IMR-90 (cell line): ENCODE results near the gene KIF5C. TPM values are rescaled to one million over a fixed set of nuclear protein-coding genes. Genes with fewer than 3 reads are reported as not detected.

ENCODE experiments used
- ATAC-seq: fragments of 200-7000 bp; cut with Tn5 transposase; 2 replicates; pipeline ENCODE4 v1.9.1; 2020; ENCODE audit warnings: low read depth, mild to moderate bottlenecking, moderate library complexity
- BruUV-seq: library from RNA; stranded (reverse); fragments of 400-500 nt; replicated peaks from 2 replicates; lab custom pipeline; 2021; lab: Mats Ljungman, UMichigan
- CTCF ChIA-PET: fragments of 300-600 bp; formaldehyde crosslinking; extraction: SDS; loops from one replicate; lab custom pipeline; 2021; ENCODE audit warnings: antibody characterized with exemption; lab: Yijun Ruan, JAX
- POLR2A ChIA-PET: fragments of 300-600 bp; sonication (Branson Sonifier 250); formaldehyde crosslinking; loops from one replicate; lab custom pipeline; 2022; ENCODE audit warnings: antibody characterized with exemption; ENCODE audit not compliant: unreplicated experiment; lab: Charles Lee
- DNase-seq: peaks from one replicate; pipeline ENCODE4 v3.0.0; 2013
- H2AFZ ChIP-seq: replicated peaks from 2 replicates; pipeline ENCODE3; 2013; ENCODE audit warnings: low read length, mild to moderate bottlenecking; ENCODE audit not compliant: poor library complexity
- H2AK5ac ChIP-seq: 2 replicates; pipeline ENCODE4 v1.6.1; 2013; ENCODE audit warnings: low read depth, low read length, inconsistent platforms
- H2AK9ac ChIP-seq: replicated peaks from 2 replicates; pipeline ENCODE3; 2013; ENCODE audit warnings: mild to moderate bottlenecking, low read depth, low read length, moderate library complexity; ENCODE audit not compliant: poor library complexity
- H2BK120ac ChIP-seq: 2 replicates; pipeline ENCODE4 v1.6.1; 2013; ENCODE audit warnings: low read depth, low read length, inconsistent platforms
- H2BK15ac ChIP-seq: 3 replicates; pipeline ENCODE4 v1.6.1; 2013; ENCODE audit warnings: low read depth, low read length, inconsistent platforms
- H2BK20ac ChIP-seq: 2 replicates; pipeline ENCODE4 v1.6.1; 2013; ENCODE audit warnings: low read depth, mild to moderate bottlenecking, inconsistent platforms, low read length, moderate library complexity
- H2BK5ac ChIP-seq: 2 replicates; pipeline ENCODE4 v1.6.1; 2013; ENCODE audit warnings: mild to moderate bottlenecking, low read depth, low read length, inconsistent platforms; ENCODE audit not compliant: poor library complexity, severe bottlenecking
- H3K14ac ChIP-seq: replicated peaks from 2 replicates; pipeline ENCODE4 v1.6.1; 2013; ENCODE audit warnings: low read depth, low read length, inconsistent platforms
- H3K18ac ChIP-seq: 2 replicates; pipeline ENCODE4 v1.6.1; 2013; ENCODE audit warnings: low read depth, low read length, control low read depth
- H3K23ac ChIP-seq: 2 replicates; pipeline ENCODE4 v1.6.1; 2013; ENCODE audit warnings: low read depth, low read length, inconsistent platforms
- H3K27ac ChIP-seq: 2 replicates; pipeline ENCODE4 v1.5.1; 2013; ENCODE audit warnings: mild to moderate bottlenecking, control low read depth, low read length; ENCODE audit not compliant: insufficient read depth
- H3K27me3 ChIP-seq: 2 replicates; pipeline ENCODE4 v1.6.1; 2013; ENCODE audit warnings: low read length; ENCODE audit not compliant: control insufficient read depth, insufficient read depth
- H3K36me3 ChIP-seq: 2 replicates; pipeline ENCODE4 v1.6.1; 2013; ENCODE audit warnings: low read length, mixed read lengths; ENCODE audit not compliant: control insufficient read depth, insufficient read depth
- H3K4ac ChIP-seq: 2 replicates; pipeline ENCODE4 v1.6.1; 2013; ENCODE audit warnings: low read depth, low read length, inconsistent platforms
- H3K4me1 ChIP-seq: 2 replicates; pipeline ENCODE4 v1.6.1; 2013; ENCODE audit warnings: low read length, mixed read lengths; ENCODE audit not compliant: control insufficient read depth, insufficient read depth
- H3K4me2 ChIP-seq: 2 replicates; pipeline ENCODE4 v1.6.1; 2013; ENCODE audit warnings: low read depth, mild to moderate bottlenecking, control low read depth, low read length, moderate library complexity
- H3K4me3 ChIP-seq: 2 replicates; pipeline ENCODE4 v1.5.1; 2013; ENCODE audit warnings: low read depth, mild to moderate bottlenecking, control low read depth, low read length, moderate library complexity; ENCODE audit not compliant: insufficient read depth
- H3K56ac ChIP-seq: 2 replicates; pipeline ENCODE4 v1.6.1; 2013; ENCODE audit warnings: low read length, inconsistent platforms; ENCODE audit not compliant: insufficient read depth; ENCODE audit errors: extremely low read depth
- H3K79me1 ChIP-seq, 2 experiments: 2 replicates each; pipeline ENCODE4 v1.6.1; 2013; ENCODE audit warnings: low read length in 2 of 2, inconsistent platforms in 1 of 2, low read depth in 1 of 2
- H3K9ac ChIP-seq: 2 replicates; pipeline ENCODE4 v1.6.1; 2013; ENCODE audit warnings: low read depth, low read length, control low read depth
- H3K9me1 ChIP-seq: 2 replicates; pipeline ENCODE4 v1.6.1; 2013; ENCODE audit warnings: low read length, inconsistent platforms; ENCODE audit not compliant: insufficient read depth
- H3K9me3 ChIP-seq: 2 replicates; pipeline ENCODE4 v1.6.1; 2013; ENCODE audit warnings: low read length; ENCODE audit not compliant: control insufficient read depth, insufficient read depth
- H4K20me1 ChIP-seq: 2 replicates; pipeline ENCODE4 v1.6.1; 2013; ENCODE audit warnings: low read length, inconsistent platforms; ENCODE audit not compliant: insufficient read depth
- H4K5ac ChIP-seq: 2 replicates; pipeline ENCODE4 v1.6.1; 2013; ENCODE audit warnings: mild to moderate bottlenecking, low read depth, low read length, control low read depth
- H4K8ac ChIP-seq, 2 experiments: 2 replicates each; pipeline ENCODE4 v1.6.1; 2013; ENCODE audit warnings: low read depth in 2 of 2, low read length in 2 of 2, control low read depth in 1 of 2, inconsistent platforms in 1 of 2
- H4K91ac ChIP-seq: 2 replicates; pipeline ENCODE4 v1.6.1; 2013; ENCODE audit warnings: low read depth, low read length, inconsistent platforms; ENCODE audit not compliant: insufficient read depth
- BHLHE40 ChIP-seq: fragments of 150-350 bp; IDR thresholded peaks from 2 replicates; pipeline ENCODE4 v1.6.1; 2016; ENCODE audit warnings: mild to moderate bottlenecking, low read depth, low read length
- CEBPB ChIP-seq: IDR thresholded peaks from 2 replicates; pipeline ENCODE4 v1.6.1; 2012; ENCODE audit warnings: low read depth, low read length, improper control_type of control experiment
- CHD1 ChIP-seq: IDR thresholded peaks from 2 replicates; pipeline ENCODE4 v1.6.1; 2012; ENCODE audit warnings: low read depth, low read length, improper control_type of control experiment
- CTCF ChIP-seq: conservative IDR thresholded peaks from 2 replicates; pipeline ENCODE4 v1.5.1; 2012; ENCODE audit warnings: mild to moderate bottlenecking, low read depth, low read length, improper control_type of control experiment
- ELK1 ChIP-seq: fragments of 150-350 bp; IDR thresholded peaks from 2 replicates; pipeline ENCODE4 v1.6.1; 2016; ENCODE audit warnings: low read depth, mild to moderate bottlenecking, low read length, moderate library complexity, borderline replicate concordance
- FOS ChIP-seq: fragments of 150-350 bp; IDR thresholded peaks from 2 replicates; pipeline ENCODE4 v1.6.1; 2016; ENCODE audit warnings: low read depth, low read length
- MAFK ChIP-seq: IDR thresholded peaks from 2 replicates; pipeline ENCODE4 v1.6.1; 2012; ENCODE audit warnings: low read depth, low read length, improper control_type of control experiment
- MAZ ChIP-seq: IDR thresholded peaks from 2 replicates; pipeline ENCODE4 v1.6.1; 2012; ENCODE audit warnings: low read depth, mild to moderate bottlenecking, low read length, improper control_type of control experiment, moderate library complexity, borderline replicate concordance
- MXI1 ChIP-seq: IDR thresholded peaks from 2 replicates; pipeline ENCODE4 v1.6.1; 2012; ENCODE audit warnings: low read depth, mild to moderate bottlenecking, low read length, moderate library complexity, borderline replicate concordance
- NFE2L2 ChIP-seq: fragments of 150-350 bp; IDR thresholded peaks from 2 replicates; pipeline ENCODE4 v1.6.1; 2016; ENCODE audit warnings: low read depth, mild to moderate bottlenecking, low read length
- POLR2A ChIP-seq: IDR thresholded peaks from 2 replicates; pipeline ENCODE4 v1.6.1; 2012; ENCODE audit warnings: mild to moderate bottlenecking, low read depth, low read length
- RAD21 ChIP-seq: IDR thresholded peaks from 2 replicates; pipeline ENCODE4 v1.6.1; 2012; ENCODE audit warnings: low read length, improper control_type of control experiment
- RCOR1 ChIP-seq: IDR thresholded peaks from 2 replicates; pipeline ENCODE4 v1.6.1; 2012; ENCODE audit warnings: mild to moderate bottlenecking, low read length, improper control_type of control experiment; ENCODE audit not compliant: insufficient replicate concordance
- RFX5 ChIP-seq: IDR thresholded peaks from 2 replicates; pipeline ENCODE4 v1.8.0; 2012; ENCODE audit warnings: low read depth, mild to moderate bottlenecking, low read length, moderate library complexity
- SMC3 ChIP-seq: fragments of 150-350 bp; IDR thresholded peaks from 2 replicates; pipeline ENCODE4 v1.6.1; 2016; ENCODE audit warnings: low read depth, mild to moderate bottlenecking, antibody characterized with exemption, low read length, moderate library complexity
- USF2 ChIP-seq: fragments of 150-350 bp; IDR thresholded peaks from 2 replicates; pipeline ENCODE4 v1.6.1; 2017; ENCODE audit warnings: mild to moderate bottlenecking, antibody characterized with exemption, low read length, low read depth
- WGBS, 2 experiments: methylation state at CpG; one replicate each; pipeline versions ENCODE4 v1.1.5 to v1.1.7; 2013; ENCODE audit warnings: missing lambda C conversion rate in 2 of 2; ENCODE audit not compliant: insufficient read length in 1 of 2; ENCODE audit errors: extremely low coverage in 2 of 2; 5-methylcytosine and 5-hydroxymethylcytosine counted together
- dilution Hi-C: fragments of 300-500 bp; cut with HindIII; formaldehyde crosslinking; loops from one replicate; pipeline ENCODE4 v1.14.3; 2018; ENCODE audit warnings: low sequenced_read_pairs; ENCODE audit not compliant: unreplicated experiment
- in situ Hi-C: fragments of 300-500 bp; cut with MboI; formaldehyde crosslinking; loops from 3 replicates; pipeline ENCODE4 v1.14.3; 2019; ENCODE audit warnings: low sequenced_read_pairs, inconsistent platforms, mixed read lengths
- intact Hi-C: fragments of 100-400 bp; cut with micrococcal nuclease; formaldehyde crosslinking; loops from 2 replicates; pipeline ENCODE4 v1.10.0; 2022
- polyA plus RNA-seq, 3 experiments: library from polyadenylated mRNA; depleted of rRNA; stranded (reverse); fragments of >200 nt; gene quantifications; 2 replicates each; pipeline ENCODE4 v1.2.3, GENCODE V29; 2012; ENCODE audit warnings: low replicate concordance in 1 of 3
- total RNA-seq: library from RNA; depleted of rRNA; stranded (reverse); fragments of >200 nt; gene quantifications from 2 replicates; pipeline ENCODE4 v1.2.3, GENCODE V29; 2012

KIF5C gene
- total and polyA plus RNA-seq, 2 of the 4 experiments (the other 2 are of a cell fraction), result 0.10 to 0.18 TPM

GRCh38 chr2:148922062-148922461, 47.0 kb downstream of the KIF5C start:
- no CpG with 5 or more reads among the region's 5 CpGs for WGBS, 2 experiments
- Histone ChIP-seq H3K36me3 (no peaks in the 10 kb centered on the region), H4K20me1 (no peaks in the 10 kb centered on the region), H2AFZ (no peak overlapping the region), H2BK20ac (no peak overlapping the region), H3K9me3 (0 out of 2 replicates have a peak, but pooled peaks cover 2% of the 10 kb centered on the region), H3K4me2 (no peak overlapping the region), H2AK9ac (no peak overlapping the region), H3K4me1 (no peaks in the 10 kb centered on the region), H3K4me3 (no peak overlapping the region), H3K18ac (no peak overlapping the region), H3K4ac (no peak overlapping the region), H3K23ac (no peak overlapping the region), H2AK5ac (no peak overlapping the region), H4K91ac (no peak overlapping the region), H3K9me1 (no peaks in the 10 kb centered on the region), H3K14ac (no peak overlapping the region), H4K8ac (no peak overlapping the region), H3K27ac (no peak overlapping the region), H4K5ac (no peak overlapping the region), H2BK15ac (no peak overlapping the region), H3K27me3 (peaks cover 2% of the 10 kb centered on the region; the same call in 1 of the 2 replicates), H3K56ac (no peak overlapping the region), H3K9ac (no peak overlapping the region), H2BK120ac (no peak overlapping the region), H3K79me1 (no peaks in the 10 kb centered on the region), H2BK5ac (no peak overlapping the region)
- ChIA-PET POLR2A (no interaction called here), CTCF (no interaction called here)
- BruUV-seq, result no TSS peak
- dilution Hi-C loops (no loop called here), intact Hi-C loops (no loop called here), in situ Hi-C loops (no loop called here)
- TF ChIP-seq NFE2L2 (no peak), MAZ (no peak), ELK1 (no peak), POLR2A (no peak), MXI1 (no peak), BHLHE40 (no peak), MAFK (no peak), RFX5 (no peak), CHD1 (no peak), RAD21 (no peak), CEBPB (no peak), RCOR1 (no peak), USF2 (no peak), CTCF (no peak), FOS (no peak), SMC3 (no peak)
- DNase-seq (no peak), ATAC-seq (no peak)
